Measurements from ENCODE around the gene EIF3I. TPM values are rescaled to one million over a fixed set of nuclear protein-coding genes. Genes with fewer than 3 reads are reported as not detected.

Gene EIF3I
- polyA plus RNA-seq, 1 of the 3 experiments (the other 2 are of a cell fraction), result 479 TPM

- TF ChIP-seq, protein P1, sequence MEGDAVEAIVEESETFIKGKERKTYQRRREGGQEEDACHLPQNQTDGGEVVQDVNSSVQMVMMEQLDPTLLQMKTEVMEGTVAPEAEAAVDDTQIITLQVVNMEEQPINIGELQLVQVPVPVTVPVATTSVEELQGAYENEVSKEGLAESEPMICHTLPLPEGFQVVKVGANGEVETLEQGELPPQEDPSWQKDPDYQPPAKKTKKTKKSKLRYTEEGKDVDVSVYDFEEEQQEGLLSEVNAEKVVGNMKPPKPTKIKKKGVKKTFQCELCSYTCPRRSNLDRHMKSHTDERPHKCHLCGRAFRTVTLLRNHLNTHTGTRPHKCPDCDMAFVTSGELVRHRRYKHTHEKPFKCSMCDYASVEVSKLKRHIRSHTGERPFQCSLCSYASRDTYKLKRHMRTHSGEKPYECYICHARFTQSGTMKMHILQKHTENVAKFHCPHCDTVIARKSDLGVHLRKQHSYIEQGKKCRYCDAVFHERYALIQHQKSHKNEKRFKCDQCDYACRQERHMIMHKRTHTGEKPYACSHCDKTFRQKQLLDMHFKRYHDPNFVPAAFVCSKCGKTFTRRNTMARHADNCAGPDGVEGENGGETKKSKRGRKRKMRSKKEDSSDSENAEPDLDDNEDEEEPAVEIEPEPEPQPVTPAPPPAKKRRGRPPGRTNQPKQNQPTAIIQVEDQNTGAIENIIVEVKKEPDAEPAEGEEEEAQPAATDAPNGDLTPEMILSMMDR (IDR thresholded peaks at IDR 0.05), result no peak
Measured at GRCh38 chr1:32181563-32181962, 40.6 kb upstream of the EIF3I start (continued).

DNA sequence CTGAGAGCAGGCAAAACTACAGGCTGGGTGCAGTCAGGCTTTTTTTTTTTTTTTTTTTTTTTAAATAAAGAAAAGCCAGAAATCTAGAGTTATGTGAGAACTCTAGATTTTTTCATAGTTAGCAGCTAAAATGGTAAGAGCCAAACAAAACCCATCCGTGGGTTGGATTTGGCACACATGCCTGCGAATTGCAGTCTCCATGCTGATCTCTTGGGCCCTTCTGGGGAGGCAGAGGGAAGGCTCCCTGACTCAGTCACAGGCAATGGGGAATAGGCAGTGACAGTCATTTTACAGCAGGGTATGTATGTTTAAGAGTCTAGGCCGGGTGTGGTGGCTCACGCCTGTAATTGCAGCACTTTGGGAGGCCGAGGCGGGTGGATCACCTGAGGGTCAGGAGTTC, 40.1 kb upstream of the EIF3I start:
- no peak for DNase-seq
- Histone ChIP-seq H3K4me3 (ENCODE audit: low read depth in 2 of 2, low read length in 1 of 2) (no peak overlapping the region), H3K9me2 (no peaks in the 10 kb centered on the region), H3K27ac (ENCODE audit: low read depth in 2 of 2, low read length in 1 of 2) (no peak overlapping the region), H3F3A (replicated peaks; ENCODE audit: insufficient read depth) (peaks cover 24% of the 10 kb centered on the region), H3K79me2 (ENCODE audit: insufficient read depth) (peaks cover 69% of the 10 kb centered on the region), H4K20me1 (ENCODE audit: insufficient read depth) (peaks cover 27% of the 10 kb centered on the region), H3K4me2 (peak overlapping the region; percentile 97), H3K27me3 (ENCODE audit: insufficient read depth) (no peaks in the 10 kb centered on the region), H2AFZ (ENCODE audit: low read depth) (no peak overlapping the region), H3K9me3 (no peaks in the 10 kb centered on the region), H3K9ac (no peak overlapping the region), H3K4me1 (ENCODE audit: control insufficient read depth in 1 of 2, insufficient read depth in 2 of 2, low read depth in 1 of 2, low read length in 1 of 2) (peaks cover 18 to 25% of the 10 kb centered on the region in 2 experiments; a peak in 3 of 4 replicates), H3K36me3 (replicated peaks in 1 of 2; ENCODE audit: control insufficient read depth in 1 of 2, insufficient read depth in 2 of 2, low read length in 1 of 2) (peaks cover 26 to 42% of the 10 kb centered on the region in 2 experiments)
- 96% methylated on average over 6 of the region's 6 CpGs for WGBS (ENCODE audit: low lambda C conversion rate)
- CTCF ChIA-PET, result interaction anchor here (2.3 kb wide), 1 partner anchor 66 kb away, joined by 6 read pairs; no protein-coding TSS in a partner anchor
- TF ChIP-seq IRF3 (IDR thresholded peaks at IDR 0.05; ENCODE audit: low read depth, low read length), result no peak
- POLR2A ChIA-PET, result interaction anchor here (3.4 kb wide), 1 partner anchor 14 kb away, joined by 19 read pairs; no protein-coding TSS in a partner anchor

DNA sequence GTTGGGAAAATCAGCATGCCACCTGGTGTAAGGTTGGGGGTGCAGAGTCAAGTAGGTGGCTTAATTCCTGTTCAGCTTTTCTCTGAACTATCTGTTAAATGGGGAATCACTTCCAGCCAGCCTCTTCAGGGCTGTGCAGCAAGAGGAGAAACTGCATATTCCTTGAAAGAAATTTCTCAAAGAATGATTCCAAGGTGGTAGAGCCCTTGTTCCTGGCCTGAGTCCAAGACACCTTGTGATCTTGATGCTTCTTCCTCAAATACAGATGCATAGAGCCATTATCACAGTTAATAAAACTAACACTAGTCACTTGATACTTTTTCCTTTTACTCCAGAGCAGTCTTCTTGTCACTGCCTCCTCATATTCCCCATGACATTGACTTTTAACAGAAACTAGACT, 37.6 kb upstream of the EIF3I start:
- ChIA-PET CTCF (no interaction called here), POLR2A (no interaction called here)
- peaks cover 47 to 68% of the 10 kb centered on the region in 2 experiments for H3K36me3 ChIP-seq (replicated peaks in 1 of 2; ENCODE audit: control insufficient read depth in 1 of 2, insufficient read depth in 2 of 2, low read length in 1 of 2)

More for the DNA sequence above, 37.6 kb upstream of the EIF3I start:
- Histone ChIP-seq H3K9me2 (no peaks in the 10 kb centered on the region), H3K4me2 (no peak overlapping the region), H3K27ac (ENCODE audit: low read depth in 2 of 2, low read length in 1 of 2) (no peak overlapping the region; a peak in 1 of 4 replicates), H4K20me1 (ENCODE audit: insufficient read depth) (peaks cover 35% of the 10 kb centered on the region), H3K9me3 (no peaks in the 10 kb centered on the region), H2AFZ (ENCODE audit: low read depth) (no peak overlapping the region), H3F3A (replicated peaks; ENCODE audit: insufficient read depth) (peaks cover 3% of the 10 kb centered on the region), H3K4me1 (ENCODE audit: control insufficient read depth in 1 of 2, insufficient read depth in 2 of 2, low read depth in 1 of 2, low read length in 1 of 2) (peaks cover 18 to 20% of the 10 kb centered on the region in 2 experiments; a peak in 3 of 4 replicates), H3K9ac (no peak overlapping the region), H3K79me2 (ENCODE audit: insufficient read depth) (peaks cover 85% of the 10 kb centered on the region), H3K4me3 (ENCODE audit: low read depth in 2 of 2, low read length in 1 of 2) (no peak overlapping the region), H3K27me3 (ENCODE audit: insufficient read depth) (no peaks in the 10 kb centered on the region)
- TF ChIP-seq SIN3A (IDR thresholded peaks at IDR 0.05; ENCODE audit: borderline replicate concordance, low read depth, low read length), result no peak
- no peak for TF ChIP-seq EZH2phosphoT487 (IDR thresholded peaks at IDR 0.05; ENCODE audit: borderline replicate concordance, low read depth)
- TF ChIP-seq RFX5 (IDR thresholded peaks at IDR 0.05; ENCODE audit: low read length), result no peak
- no peak for TF ChIP-seq SMC3 (IDR thresholded peaks at IDR 0.05; ENCODE audit: low read depth, low read length)
- no peak for TF ChIP-seq RXRA (IDR thresholded peaks at IDR 0.05; ENCODE audit: borderline replicate concordance, low read depth)
- no peak for TF ChIP-seq RCOR1 (IDR thresholded peaks at IDR 0.05; ENCODE audit: low read length)
- TF ChIP-seq, protein P2, sequence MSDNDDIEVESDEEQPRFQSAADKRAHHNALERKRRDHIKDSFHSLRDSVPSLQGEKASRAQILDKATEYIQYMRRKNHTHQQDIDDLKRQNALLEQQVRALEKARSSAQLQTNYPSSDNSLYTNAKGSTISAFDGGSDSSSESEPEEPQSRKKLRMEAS (IDR thresholded peaks at IDR 0.05; ENCODE audit: low read depth), result no peak
- TF ChIP-seq, protein P3, sequence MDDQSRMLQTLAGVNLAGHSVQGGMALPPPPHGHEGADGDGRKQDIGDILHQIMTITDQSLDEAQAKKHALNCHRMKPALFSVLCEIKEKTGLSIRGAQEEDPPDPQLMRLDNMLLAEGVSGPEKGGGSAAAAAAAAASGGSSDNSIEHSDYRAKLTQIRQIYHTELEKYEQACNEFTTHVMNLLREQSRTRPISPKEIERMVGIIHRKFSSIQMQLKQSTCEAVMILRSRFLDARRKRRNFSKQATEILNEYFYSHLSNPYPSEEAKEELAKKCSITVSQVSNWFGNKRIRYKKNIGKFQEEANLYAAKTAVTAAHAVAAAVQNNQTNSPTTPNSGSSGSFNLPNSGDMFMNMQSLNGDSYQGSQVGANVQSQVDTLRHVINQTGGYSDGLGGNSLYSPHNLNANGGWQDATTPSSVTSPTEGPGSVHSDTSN (IDR thresholded peaks at IDR 0.05), result no peak
- no peak for TF ChIP-seq MXI1 (IDR thresholded peaks at IDR 0.05; ENCODE audit: low read depth, low read length)
- no peak for TF ChIP-seq POLR2AphosphoS5 (IDR thresholded peaks at IDR 0.05; ENCODE audit: low read depth, low read length)
- no peak for TF ChIP-seq USF1 (IDR thresholded peaks at IDR 0.05; ENCODE audit: borderline replicate concordance, low read depth)
- no peak for TF ChIP-seq FOXM1 (IDR thresholded peaks at IDR 0.05; ENCODE audit: low read depth)
- no peak for TF ChIP-seq YY1 (IDR thresholded peaks at IDR 0.05; ENCODE audit: low read depth)
- no peak for DNase-seq

All from SK-N-SH (cell line).